Retinal pigment epithelial cell (primary cell): Measurements from ENCODE around the gene UBAC1.

ENCODE experiments used
- DNase-seq: peaks from one replicate; pipeline ENCODE4 v3.0.0-alpha.2; 2010; ENCODE audit warnings: low read depth
- H3K4me3 ChIP-seq: 2 replicates; pipeline ENCODE4 v1.5.1; 2011; ENCODE audit warnings: mild to moderate bottlenecking, low read length, control low read depth, moderate library complexity
- CTCF ChIP-seq: conservative IDR thresholded peaks from 2 replicates; pipeline ENCODE4 v1.5.1; 2011; ENCODE audit warnings: low read depth, low read length, control low read depth, inconsistent platforms

The UBAC1 gene

GRCh38 chr9:135886147-135886981, 74.8 kb downstream of the UBAC1 start:
- no peak for TF ChIP-seq CTCF
- H3K4me3 ChIP-seq: no peak overlapping the region
- no peak for DNase-seq

GRCh38 chr9:135885100-135885853, 75.9 kb downstream of the UBAC1 start:
- no peak for DNase-seq
- H3K4me3 ChIP-seq: no peak overlapping the region
- TF ChIP-seq CTCF: no peak

- H3K4me3 ChIP-seq: no peak overlapping the region
- no peak for TF ChIP-seq CTCF
- DNase-seq: no peak
Measured at GRCh38 chr9:135884328-135885035, 76.7 kb downstream of the UBAC1 start.

- no peak for DNase-seq
- H3K4me3 ChIP-seq: no peak overlapping the region
- no peak for TF ChIP-seq CTCF
Measured at GRCh38 chr9:135883410-135884089, 77.6 kb downstream of the UBAC1 start.
